GM08714 (cell line): ENCODE measurements around the gene ZNF451.
"Not testable (repeated sequence)": the region's sequence is repeated elsewhere in the genome, so short reads cannot be mapped to it uniquely, and the experiment has no call there.

Experiments used
- H3K4me3 ChIP-seq: fragments of 200-500 bp; sonication (Bioruptor generic); 2 replicates; pipeline ENCODE4 v1.5.1; 2014; ENCODE audit warnings: mild to moderate bottlenecking, low read length, inconsistent platforms
- ZNF274 ChIP-seq: IDR thresholded peaks from 2 replicates; pipeline ENCODE4 v1.6.1; 2012; ENCODE audit warnings: mild to moderate bottlenecking, low read depth, low read length

Gene ZNF451

GRCh38 chr6:57089687-57090457 is at the start of gene ZNF451:
ZNF451 (plus strand) TSS chr6:57090188; CDS start chr6:57090254, 66 bp downstream.
- TF ChIP-seq ZNF274, result no peak

GRCh38 chr6:57044061-57044460 is 45.9 kb upstream of the ZNF451 start:
- H3K4me3 ChIP-seq, result not testable (repeated sequence)

More at GRCh38 chr6:57089687-57090457, at the start of gene ZNF451:
- peak within 1 kb of the TSS; percentile 49 for H3K4me3 ChIP-seq

- no peak for TF ChIP-seq ZNF274
- H3K4me3 ChIP-seq, result no peak overlapping the region
Observed at GRCh38 chr6:57044568-57044967, 45.4 kb upstream of the ZNF451 start.

DNA sequence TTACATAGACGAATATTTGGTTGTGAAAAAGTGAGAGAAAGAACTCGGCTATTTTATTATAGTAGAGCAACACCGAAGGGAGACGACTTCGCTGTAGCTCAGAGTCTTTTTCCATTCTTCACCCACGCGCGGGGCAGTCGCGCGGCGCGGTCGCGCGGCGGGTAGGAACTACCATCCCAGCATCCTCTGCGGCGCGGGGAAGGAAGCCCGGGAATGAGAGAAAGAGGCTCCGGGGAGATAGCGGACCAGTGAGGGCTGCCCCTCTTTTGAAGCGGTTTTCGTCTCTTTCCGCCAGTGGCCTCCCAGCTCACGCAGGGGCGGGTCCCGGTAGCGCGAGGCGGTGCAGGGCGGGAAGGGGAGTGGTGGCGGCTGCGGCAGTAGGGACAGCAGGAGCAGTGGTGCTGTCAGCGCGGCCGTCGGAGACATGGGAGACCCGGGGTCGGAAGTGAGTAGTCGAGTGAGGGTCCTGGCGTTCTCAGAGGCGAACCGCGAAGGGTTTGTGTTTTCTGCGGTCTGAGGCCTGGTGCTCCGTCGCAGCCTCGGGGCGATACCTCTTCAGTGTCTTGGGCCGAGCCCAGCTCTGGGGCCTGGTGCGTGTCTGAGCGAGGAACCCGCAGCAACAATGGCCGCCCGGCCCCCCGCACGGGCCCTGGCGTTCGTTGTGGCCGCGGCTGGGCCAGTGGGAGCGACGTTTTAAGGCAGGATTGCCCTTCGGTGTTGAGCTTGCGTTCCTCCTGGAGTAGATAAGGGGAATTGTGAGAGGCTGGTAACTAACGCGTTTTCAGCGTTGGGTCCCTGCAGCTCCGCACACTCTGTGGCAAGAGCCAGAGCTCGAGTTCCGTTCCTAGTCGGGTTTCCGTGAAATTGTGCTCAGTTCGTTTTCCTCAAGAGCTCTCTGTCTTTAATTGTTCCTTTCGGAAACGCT is 43.4 kb upstream of the ZNF451 start, which contains the start of gene KIAA1586:
Gene KIAA1586 (plus strand): TSS at position 362 of the 925 bp plus-strand sequence. CDS start 63 bp downstream, at position 425.
- peak within 1 kb of the TSS; percentile 79 for H3K4me3 ChIP-seq

DNA sequence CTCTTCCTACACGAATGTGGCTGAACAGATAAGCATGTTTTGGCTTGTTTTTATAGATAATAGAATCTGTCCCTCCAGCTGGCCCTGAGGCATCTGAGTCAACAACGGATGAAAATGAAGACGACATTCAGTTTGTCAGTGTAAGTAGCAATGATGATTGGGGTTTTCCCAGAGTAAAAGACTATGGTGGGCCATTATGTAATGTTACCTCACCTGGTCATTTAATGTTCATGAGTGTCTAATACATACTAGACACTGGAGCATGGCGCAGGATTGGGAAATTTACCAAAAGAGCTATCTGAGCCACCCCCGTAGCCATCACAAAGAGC is 42.8 kb upstream of the ZNF451 start:
- H3K4me3 ChIP-seq, result not testable (repeated sequence)

- peak overlapping the region; percentile 66 for H3K4me3 ChIP-seq
Observed at GRCh38 chr6:57047859-57048258, 42.1 kb upstream of the ZNF451 start.

- H3K4me3 ChIP-seq, result no peak overlapping the region; the same call in 1 of the 2 replicates
- no peak for TF ChIP-seq ZNF274
Observed at GRCh38 chr6:57048577-57048976, 41.4 kb upstream of the ZNF451 start.

DNA sequence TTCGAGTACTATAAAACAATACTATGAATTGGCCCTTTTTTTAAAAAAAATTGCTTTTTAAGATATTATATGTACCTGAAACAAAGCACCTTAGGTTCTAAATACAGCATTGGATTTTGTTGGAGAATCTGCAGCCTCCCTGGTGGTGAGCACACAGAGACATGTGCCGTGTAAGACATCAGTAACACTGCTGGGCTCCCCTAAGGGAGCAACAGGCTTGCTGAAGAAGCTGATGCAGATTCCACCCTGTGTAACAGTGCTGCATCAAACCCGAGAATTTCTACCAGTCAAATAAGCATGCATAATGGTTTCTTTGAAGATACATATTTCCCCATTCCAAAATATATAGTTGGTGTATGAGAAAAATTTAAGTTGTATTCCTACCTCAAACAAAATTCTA is 26.1 kb upstream of the ZNF451 start:
- H3K4me3 ChIP-seq, result no peak overlapping the region
- no peak for TF ChIP-seq ZNF274

- no peak for TF ChIP-seq ZNF274
- no peak overlapping the region for H3K4me3 ChIP-seq
Observed at GRCh38 chr6:57064809-57065208, 25.2 kb upstream of the ZNF451 start.

GRCh38 chr6:57068061-57068460 is 21.9 kb upstream of the ZNF451 start:
- no peak for TF ChIP-seq ZNF274

GRCh38 chr6:57069228-57069627 is 20.8 kb upstream of the ZNF451 start:
- H3K4me3 ChIP-seq, result no peak overlapping the region
- no peak for TF ChIP-seq ZNF274

More at GRCh38 chr6:57068061-57068460, 21.9 kb upstream of the ZNF451 start:
- H3K4me3 ChIP-seq, result no peak overlapping the region

- TF ChIP-seq ZNF274, result no peak
- no peak overlapping the region for H3K4me3 ChIP-seq
Observed at GRCh38 chr6:57069920-57070331, 20.1 kb upstream of the ZNF451 start.

DNA sequence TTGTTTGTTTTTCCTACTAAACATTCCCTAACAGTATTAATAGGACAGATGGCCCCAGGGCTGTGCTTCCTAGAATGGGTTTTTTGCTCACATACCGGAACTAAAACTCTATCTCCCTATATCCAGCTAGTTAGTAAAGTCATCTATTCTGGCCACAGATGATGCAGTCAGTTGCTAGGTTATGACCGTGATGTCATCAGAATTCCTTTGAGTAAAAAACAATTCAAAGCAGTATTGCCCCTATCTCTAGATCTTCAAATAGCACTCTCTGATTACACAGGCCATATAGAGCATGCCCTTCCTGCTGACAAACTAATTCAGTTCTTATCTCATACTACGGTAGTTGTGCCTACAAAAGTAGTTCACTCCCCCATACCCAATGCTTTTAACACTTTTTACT is 17.9 kb upstream of the ZNF451 start:
- TF ChIP-seq ZNF274, result no peak

GRCh38 chr6:57074383-57074782 is 15.6 kb upstream of the ZNF451 start:
- H3K4me3 ChIP-seq, result no peak overlapping the region
- no peak for TF ChIP-seq ZNF274

More for the DNA sequence above, 17.9 kb upstream of the ZNF451 start:
- no peak overlapping the region for H3K4me3 ChIP-seq

DNA sequence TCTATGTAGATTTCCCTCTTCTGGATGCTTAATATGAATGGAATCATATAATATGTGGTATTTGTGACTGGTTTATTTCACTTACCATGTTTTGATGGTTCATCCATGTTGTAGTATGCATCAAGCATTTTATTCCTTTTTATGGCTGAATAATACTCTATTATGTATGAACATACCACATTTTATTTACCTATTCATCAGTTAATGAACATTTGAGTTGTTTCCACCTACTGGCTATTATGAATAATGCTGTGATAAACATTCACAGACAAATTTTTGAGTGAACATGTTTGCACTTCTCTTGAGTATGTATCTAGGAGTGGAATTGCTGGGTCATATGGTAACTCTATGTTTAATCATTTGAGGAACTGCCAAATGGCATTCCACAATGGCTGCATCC is 14.9 kb upstream of the ZNF451 start:
- TF ChIP-seq ZNF274, result no peak

More for the DNA sequence above, 14.9 kb upstream of the ZNF451 start:
- no peak overlapping the region for H3K4me3 ChIP-seq
